GM12872 (cell line): ENCODE measurements around the gene ACOX3.

Source experiments
- CTCF ChIP-seq: IDR thresholded peaks from 3 replicates; pipeline ENCODE4 v1.5.1; 2011; ENCODE audit warnings: low read depth, mild to moderate bottlenecking, low read length, moderate library complexity; ENCODE audit not compliant: insufficient read depth

ACOX3 gene

DNA sequence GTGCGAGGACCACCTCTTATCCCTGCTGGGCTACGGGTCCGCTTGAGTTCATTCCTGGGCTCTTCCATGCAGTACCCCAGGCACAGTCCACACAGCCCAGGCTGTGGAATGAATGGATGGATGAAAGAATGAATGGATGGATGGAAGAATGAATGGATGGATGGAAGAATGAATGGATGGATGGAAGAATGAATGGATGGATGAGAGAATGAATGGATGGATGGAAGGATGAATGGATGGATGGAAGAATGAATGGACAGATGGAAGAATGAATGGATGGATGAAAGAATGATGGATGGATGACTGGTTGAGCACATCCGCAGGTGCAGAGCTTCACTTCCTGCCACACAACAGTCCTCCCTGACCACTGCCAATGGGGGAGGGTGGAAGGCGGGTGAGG lies 28.2 kb downstream of the ACOX3 start:
- TF ChIP-seq CTCF = no peak

DNA sequence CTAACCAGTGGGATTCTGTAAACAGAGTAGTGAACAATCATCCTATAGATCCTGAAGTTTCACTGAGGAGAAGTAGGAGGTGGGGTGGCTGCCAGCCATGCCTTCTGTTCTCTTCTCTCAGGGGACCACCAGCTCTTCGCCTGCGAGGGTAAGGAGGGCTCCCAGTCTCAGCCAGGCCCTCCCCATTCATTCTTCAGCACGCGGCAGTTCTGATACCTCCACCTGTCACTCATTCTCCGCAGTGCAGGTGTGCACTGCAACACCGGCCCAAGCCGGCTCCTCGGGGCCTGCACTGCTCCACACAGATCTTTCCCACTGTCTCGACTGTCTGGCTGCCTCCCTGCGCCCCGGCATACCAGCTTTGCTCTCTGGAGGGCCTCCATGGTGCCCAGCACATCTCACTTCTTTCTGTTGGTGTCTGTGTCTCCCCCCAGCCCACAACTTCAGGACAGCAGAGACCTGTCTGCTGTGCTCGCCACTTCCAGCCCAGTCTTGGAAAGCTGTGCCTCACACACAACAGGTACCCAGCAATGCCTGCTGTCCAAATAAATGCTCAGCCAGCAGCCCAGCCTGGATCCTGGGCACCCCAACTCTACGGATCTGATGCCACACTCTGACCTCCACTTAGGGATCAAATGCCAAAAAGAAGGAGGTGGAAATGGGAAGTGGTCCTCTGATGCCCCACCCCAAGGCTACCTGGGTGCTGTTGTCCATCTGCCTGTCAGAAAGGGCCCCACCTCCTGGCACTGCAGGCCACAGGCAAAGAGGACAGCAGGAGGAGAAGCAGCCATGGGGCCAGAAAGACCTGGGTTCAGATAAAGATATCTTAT lies 29.0 kb downstream of the ACOX3 start:
- no peak for TF ChIP-seq CTCF

DNA sequence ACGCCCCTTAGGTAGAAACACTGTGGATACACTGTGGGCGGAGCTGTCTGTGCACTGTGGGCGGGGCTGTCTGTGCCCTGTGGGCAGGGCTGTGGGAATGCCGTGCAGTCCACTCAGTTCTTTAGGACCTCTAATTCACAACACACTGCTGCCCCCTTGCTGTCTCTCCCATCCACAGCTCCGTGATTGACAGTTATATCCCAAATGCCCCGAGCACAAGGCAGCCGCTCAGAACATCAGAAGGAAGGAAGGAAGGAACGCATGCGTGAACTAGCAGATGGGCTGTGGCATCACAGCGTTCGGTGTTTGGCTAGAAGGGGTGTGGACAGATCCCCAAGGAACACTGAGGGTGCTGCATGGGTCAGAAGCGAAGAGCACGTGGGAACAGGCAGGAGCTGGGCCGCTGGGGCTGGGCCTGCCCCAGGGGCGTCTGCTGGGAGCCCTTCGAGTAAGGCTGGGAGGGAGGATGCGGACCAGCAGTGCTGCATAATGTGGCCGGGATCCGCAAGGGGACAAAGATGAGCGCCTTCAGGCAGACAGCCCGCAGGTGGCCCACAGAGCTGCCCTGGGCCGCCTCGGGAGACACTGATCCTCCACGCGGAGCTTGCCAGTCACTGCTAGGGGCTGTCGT lies 29.8 kb downstream of the ACOX3 start:
- TF ChIP-seq CTCF = no peak

GRCh38 chr4:8410066-8410625 lies 30.4 kb downstream of the ACOX3 start:
- TF ChIP-seq CTCF = no peak

DNA sequence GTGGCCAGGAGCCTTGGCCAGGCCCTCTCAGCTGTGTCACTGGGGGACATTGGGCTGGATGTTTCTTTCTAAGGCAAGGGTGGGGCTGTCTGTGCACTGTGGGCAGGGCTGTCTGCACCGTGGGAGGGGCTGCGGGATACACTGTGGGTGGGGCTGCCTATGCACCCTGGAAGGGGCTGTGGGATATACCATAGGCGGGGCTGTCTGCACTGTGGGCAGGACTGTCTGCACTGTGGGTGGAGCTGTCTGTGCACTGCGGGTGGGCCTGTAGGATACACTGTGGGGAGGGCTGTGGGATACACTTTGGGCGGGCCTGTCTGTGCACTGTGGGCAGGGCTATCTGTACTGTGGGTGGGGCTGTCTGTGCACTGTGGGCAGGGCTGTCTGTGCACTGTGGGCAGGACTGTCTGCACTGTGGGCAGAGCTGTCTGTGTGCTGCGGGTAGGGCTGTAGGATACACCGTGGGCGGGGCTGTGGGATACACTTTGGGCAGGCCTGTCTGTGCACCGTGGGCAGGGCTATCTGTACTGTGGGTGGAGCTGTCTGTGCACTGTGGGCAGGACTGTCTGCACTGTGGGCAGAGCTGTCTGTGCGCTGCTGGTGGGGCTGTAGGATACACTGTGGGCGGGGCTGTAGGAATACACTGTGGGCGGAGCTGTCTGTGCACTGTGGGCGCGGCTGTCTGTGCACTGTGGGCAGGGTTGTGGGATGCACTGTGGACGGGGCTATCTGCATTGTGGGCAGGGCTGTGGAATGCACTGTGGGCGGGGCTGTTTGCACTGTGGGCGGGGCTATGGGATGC lies 31.1 kb downstream of the ACOX3 start:
- TF ChIP-seq CTCF = no peak

DNA sequence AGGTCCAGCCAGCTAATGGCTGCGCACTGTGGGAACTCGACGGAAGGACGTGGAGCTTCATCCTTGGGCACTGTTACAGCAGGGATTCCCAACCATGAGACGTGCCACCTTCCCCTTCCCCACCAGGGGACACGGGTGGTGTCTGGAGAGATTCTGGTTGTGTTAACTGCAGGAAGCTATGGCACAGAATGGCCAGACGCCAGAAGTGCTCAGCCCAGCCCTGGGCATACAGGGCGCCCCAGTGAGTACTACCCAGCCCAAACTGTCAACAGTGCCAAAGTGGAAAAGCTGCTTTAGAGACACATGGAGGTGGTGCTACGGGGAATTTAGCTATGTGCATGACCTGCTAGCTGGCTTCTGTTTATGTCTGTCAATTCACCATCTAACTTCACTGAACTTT lies 32.8 kb downstream of the ACOX3 start:
- TF ChIP-seq CTCF = no peak

GRCh38 chr4:8407316-8407715 lies 33.2 kb downstream of the ACOX3 start:
- no peak for TF ChIP-seq CTCF
